BE2C (cell line): ENCODE measurements around the gene CFDP1.
A peak's percentile ranks its signal among the peaks of the same experiment; 100 is the strongest.

Source experiments
- DNase-seq: peaks from one replicate; pipeline ENCODE4 v3.0.0-alpha.2; 2020
- H3K27me3 ChIP-seq: fragments of 250-450 bp; sonication (Bioruptor Pico); 2 replicates; pipeline ENCODE4 v1.5.1; 2020; ENCODE audit warnings: mild to moderate bottlenecking
- H3K36me3 ChIP-seq: fragments of 250-450 bp; sonication (Bioruptor Pico); 2 replicates; pipeline ENCODE4 v1.5.1; 2020; ENCODE audit warnings: mild to moderate bottlenecking
- H3K4me1 ChIP-seq: fragments of 250-450 bp; sonication (Bioruptor Pico); 2 replicates; pipeline ENCODE4 v1.5.1; 2020
- H3K4me3 ChIP-seq: 2 replicates; pipeline ENCODE4 v1.5.1; 2011; ENCODE audit warnings: low read depth, low read length
- H3K9me3 ChIP-seq: fragments of 250-450 bp; sonication (Bioruptor Pico); 2 replicates; pipeline ENCODE4 v1.5.1; 2020
- TF ChIP-seq, protein P1 (sequence below): IDR thresholded peaks from 2 replicates; pipeline ENCODE4 v1.5.1; 2012; ENCODE audit warnings: mild to moderate bottlenecking, low read depth, low read length

The CFDP1 gene

DNA sequence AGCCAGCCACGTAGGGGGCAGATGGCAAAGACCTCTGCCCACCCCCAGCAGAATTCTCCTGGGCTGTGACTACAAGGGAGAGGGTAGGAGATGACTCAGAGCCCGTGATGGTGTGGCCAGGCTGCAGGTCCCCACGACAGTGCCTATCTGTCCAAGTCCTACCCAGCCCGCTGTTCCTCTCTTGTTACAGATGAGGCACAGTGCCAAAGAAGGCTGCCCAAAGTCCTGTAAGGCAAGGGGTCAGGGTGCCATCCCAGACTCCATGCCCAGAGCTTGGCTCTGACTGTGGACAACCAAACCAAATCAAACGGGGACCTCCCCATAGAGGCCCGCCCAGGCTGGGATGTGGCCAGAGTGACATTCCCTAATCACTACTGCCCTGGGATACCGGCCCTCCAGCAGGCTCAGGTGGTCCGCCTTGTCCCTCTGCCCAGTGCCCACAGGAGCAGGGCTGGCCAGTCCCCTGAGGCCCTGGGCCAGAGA, 169.3 kb downstream of the CFDP1 start:
- Histone ChIP-seq H3K4me3 (peak overlapping the region; percentile 95), H3K4me1 (peaks cover 23% of the 10 kb centered on the region), H3K27me3 (no peaks in the 10 kb centered on the region), H3K36me3 (no peaks in the 10 kb centered on the region), H3K9me3 (no peaks in the 10 kb centered on the region)
- no peak for DNase-seq
- TF ChIP-seq, protein P1, sequence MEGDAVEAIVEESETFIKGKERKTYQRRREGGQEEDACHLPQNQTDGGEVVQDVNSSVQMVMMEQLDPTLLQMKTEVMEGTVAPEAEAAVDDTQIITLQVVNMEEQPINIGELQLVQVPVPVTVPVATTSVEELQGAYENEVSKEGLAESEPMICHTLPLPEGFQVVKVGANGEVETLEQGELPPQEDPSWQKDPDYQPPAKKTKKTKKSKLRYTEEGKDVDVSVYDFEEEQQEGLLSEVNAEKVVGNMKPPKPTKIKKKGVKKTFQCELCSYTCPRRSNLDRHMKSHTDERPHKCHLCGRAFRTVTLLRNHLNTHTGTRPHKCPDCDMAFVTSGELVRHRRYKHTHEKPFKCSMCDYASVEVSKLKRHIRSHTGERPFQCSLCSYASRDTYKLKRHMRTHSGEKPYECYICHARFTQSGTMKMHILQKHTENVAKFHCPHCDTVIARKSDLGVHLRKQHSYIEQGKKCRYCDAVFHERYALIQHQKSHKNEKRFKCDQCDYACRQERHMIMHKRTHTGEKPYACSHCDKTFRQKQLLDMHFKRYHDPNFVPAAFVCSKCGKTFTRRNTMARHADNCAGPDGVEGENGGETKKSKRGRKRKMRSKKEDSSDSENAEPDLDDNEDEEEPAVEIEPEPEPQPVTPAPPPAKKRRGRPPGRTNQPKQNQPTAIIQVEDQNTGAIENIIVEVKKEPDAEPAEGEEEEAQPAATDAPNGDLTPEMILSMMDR, result no peak

DNA sequence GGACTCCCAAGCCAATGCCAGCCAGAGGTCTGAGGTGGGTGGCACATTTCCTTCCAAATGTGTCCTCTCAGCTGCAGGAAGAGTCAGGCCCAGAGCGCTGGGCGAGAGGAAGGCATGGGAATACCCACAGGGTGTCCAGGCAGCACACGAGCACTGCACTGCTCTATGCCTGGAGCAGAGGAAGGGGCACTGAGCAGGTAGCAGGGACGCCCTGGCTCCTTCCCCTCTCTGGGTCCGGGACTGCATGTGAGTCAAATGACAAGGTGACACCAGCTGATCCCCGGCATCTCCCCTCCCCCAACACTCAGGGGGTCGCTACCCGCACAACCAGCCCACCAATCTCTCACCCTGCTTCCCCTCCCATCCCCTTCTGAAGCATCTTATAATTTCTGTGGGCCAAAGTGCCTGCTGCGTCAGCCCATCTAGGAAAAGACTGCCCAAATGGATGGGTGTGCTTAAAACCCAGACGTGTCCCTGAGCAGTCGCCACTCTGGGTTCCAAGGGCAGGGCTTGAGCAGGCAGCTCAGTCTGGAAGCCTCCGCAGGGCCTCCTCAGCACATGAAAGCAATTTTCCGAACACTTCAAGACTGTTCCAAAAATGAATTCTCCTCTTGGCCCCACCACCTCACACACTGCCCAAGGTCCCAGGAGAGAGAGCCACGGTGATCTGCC, 169.9 kb downstream of the CFDP1 start:
- H3K36me3 ChIP-seq, result no peaks in the 10 kb centered on the region
- H3K27me3 ChIP-seq, result no peaks in the 10 kb centered on the region
- no peaks in the 10 kb centered on the region for H3K9me3 ChIP-seq
- no peak overlapping the region for H3K4me3 ChIP-seq
- no peak for DNase-seq
- H3K4me1 ChIP-seq, result peaks cover 23% of the 10 kb centered on the region
- TF ChIP-seq, protein P1, result no peak

DNA sequence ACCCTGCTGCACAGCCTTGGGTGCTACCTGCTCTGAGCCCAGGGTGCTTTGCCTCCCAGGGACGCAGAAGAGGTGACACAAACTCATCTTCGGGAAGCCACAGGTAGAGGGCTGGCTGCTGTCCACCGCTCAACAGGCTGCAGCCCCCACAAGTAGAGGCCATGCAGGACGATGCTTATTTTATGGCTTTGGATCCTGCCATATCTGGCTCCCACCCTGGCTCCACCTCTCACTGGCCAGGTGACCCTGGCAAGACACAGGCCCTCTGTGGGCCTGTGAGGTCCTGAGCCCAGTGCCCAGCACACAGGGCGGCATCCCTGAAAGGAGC, 170.5 kb downstream of the CFDP1 start:
- Histone ChIP-seq H3K4me3 (no peak overlapping the region), H3K27me3 (no peaks in the 10 kb centered on the region), H3K4me1 (peaks cover 28% of the 10 kb centered on the region), H3K36me3 (no peaks in the 10 kb centered on the region), H3K9me3 (no peaks in the 10 kb centered on the region)
- no peak for DNase-seq
- TF ChIP-seq, protein P1, result no peak

DNA sequence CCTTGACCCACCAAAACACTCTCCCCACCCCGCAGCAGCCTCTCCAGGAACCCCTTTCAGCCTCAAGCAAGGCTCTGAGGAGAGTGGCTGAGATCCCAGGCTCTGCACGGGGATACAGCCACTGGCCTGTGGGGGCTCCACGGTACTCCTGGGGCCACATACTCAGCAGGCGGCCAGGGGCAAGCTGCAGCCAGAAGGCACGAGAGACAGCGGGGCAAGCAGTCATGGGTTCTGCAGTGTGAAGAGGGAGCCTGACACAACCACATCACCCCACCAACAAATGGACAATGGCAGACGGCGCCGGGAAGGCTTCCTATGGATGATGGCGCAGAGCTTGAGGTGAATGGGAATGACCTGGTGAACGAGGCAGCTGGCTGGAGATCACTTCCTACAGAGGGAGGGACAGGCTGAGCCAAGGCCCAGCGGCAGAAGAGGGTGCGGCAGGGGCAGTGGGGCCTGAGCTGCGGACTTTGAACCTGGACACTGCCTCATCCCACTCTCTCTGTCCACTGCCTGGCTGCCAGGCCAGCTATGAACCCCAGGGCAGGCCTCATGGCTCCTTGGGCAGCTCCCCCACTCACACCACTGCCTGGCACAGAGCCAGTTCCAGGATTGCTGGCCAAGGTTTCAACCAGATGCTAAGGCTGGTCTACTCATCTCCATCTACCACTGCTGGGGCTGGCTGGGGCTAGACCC, 171.1 kb downstream of the CFDP1 start:
- Histone ChIP-seq H3K4me1 (peaks cover 29% of the 10 kb centered on the region), H3K36me3 (no peaks in the 10 kb centered on the region), H3K4me3 (no peak overlapping the region), H3K27me3 (no peaks in the 10 kb centered on the region), H3K9me3 (no peaks in the 10 kb centered on the region)
- TF ChIP-seq, protein P1, result no peak
- no peak for DNase-seq

DNA sequence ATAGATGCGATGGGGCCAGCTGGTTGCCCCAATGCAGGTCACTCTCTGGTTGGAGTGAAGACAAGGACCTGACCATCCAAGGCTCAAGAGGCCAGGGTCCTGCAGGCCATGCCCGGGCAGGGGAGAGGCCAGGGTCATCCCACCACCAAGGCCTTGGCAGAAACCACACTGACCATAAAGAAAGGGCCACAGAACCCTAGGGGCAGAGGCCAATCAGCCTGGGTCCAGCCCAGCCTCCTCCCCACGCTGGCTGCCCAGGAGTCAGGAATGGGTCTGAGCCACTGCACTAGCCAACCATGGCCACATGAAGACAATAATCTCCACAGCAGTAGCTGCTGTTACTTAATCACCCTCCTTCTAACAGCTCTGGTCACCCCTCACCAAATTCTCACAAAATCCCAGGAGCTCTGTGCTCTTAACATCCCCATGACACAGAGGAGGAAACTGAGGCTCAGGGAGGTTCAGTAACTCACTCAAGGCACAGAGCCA, 171.7 kb downstream of the CFDP1 start:
- no peaks in the 10 kb centered on the region for H3K9me3 ChIP-seq
- no peaks in the 10 kb centered on the region for H3K36me3 ChIP-seq
- no peak for DNase-seq
- TF ChIP-seq, protein P1, result no peak
- no peaks in the 10 kb centered on the region for H3K27me3 ChIP-seq
- H3K4me1 ChIP-seq, result peaks cover 34% of the 10 kb centered on the region
- H3K4me3 ChIP-seq, result no peak overlapping the region
